IMR-90 (cell line): ENCODE measurements around the gene CCNJL. TPM values are rescaled to one million over a fixed set of nuclear protein-coding genes. Genes with fewer than 3 reads are reported as not detected.

Experiments
- ATAC-seq: fragments of 200-7000 bp; cut with Tn5 transposase; 2 replicates; pipeline ENCODE4 v1.9.1; 2020; ENCODE audit warnings: low read depth, mild to moderate bottlenecking, moderate library complexity
- BruUV-seq: library from RNA; stranded (reverse); fragments of 400-500 nt; replicated peaks from 2 replicates; lab custom pipeline; 2021; lab: Mats Ljungman, UMichigan
- CTCF ChIA-PET: fragments of 300-600 bp; formaldehyde crosslinking; extraction: SDS; loops from one replicate; lab custom pipeline; 2021; ENCODE audit warnings: antibody characterized with exemption; lab: Yijun Ruan, JAX
- POLR2A ChIA-PET: fragments of 300-600 bp; sonication (Branson Sonifier 250); formaldehyde crosslinking; loops from one replicate; lab custom pipeline; 2022; ENCODE audit warnings: antibody characterized with exemption; ENCODE audit not compliant: unreplicated experiment; lab: Charles Lee
- DNase-seq: peaks from one replicate; pipeline ENCODE4 v3.0.0; 2013
- H2AFZ ChIP-seq: replicated peaks from 2 replicates; pipeline ENCODE3; 2013; ENCODE audit warnings: low read length, mild to moderate bottlenecking; ENCODE audit not compliant: poor library complexity
- H2AK5ac ChIP-seq: 2 replicates; pipeline ENCODE4 v1.6.1; 2013; ENCODE audit warnings: low read depth, low read length, inconsistent platforms
- H2AK9ac ChIP-seq: replicated peaks from 2 replicates; pipeline ENCODE3; 2013; ENCODE audit warnings: mild to moderate bottlenecking, low read depth, low read length, moderate library complexity; ENCODE audit not compliant: poor library complexity
- H2BK120ac ChIP-seq: 2 replicates; pipeline ENCODE4 v1.6.1; 2013; ENCODE audit warnings: low read depth, low read length, inconsistent platforms
- H2BK15ac ChIP-seq: 3 replicates; pipeline ENCODE4 v1.6.1; 2013; ENCODE audit warnings: low read depth, low read length, inconsistent platforms
- H2BK20ac ChIP-seq: 2 replicates; pipeline ENCODE4 v1.6.1; 2013; ENCODE audit warnings: low read depth, mild to moderate bottlenecking, inconsistent platforms, low read length, moderate library complexity
- H2BK5ac ChIP-seq: 2 replicates; pipeline ENCODE4 v1.6.1; 2013; ENCODE audit warnings: mild to moderate bottlenecking, low read depth, low read length, inconsistent platforms; ENCODE audit not compliant: poor library complexity, severe bottlenecking
- H3K14ac ChIP-seq: replicated peaks from 2 replicates; pipeline ENCODE4 v1.6.1; 2013; ENCODE audit warnings: low read depth, low read length, inconsistent platforms
- H3K18ac ChIP-seq: 2 replicates; pipeline ENCODE4 v1.6.1; 2013; ENCODE audit warnings: low read depth, low read length, control low read depth
- H3K23ac ChIP-seq: 2 replicates; pipeline ENCODE4 v1.6.1; 2013; ENCODE audit warnings: low read depth, low read length, inconsistent platforms
- H3K27ac ChIP-seq: 2 replicates; pipeline ENCODE4 v1.5.1; 2013; ENCODE audit warnings: mild to moderate bottlenecking, control low read depth, low read length; ENCODE audit not compliant: insufficient read depth
- H3K27me3 ChIP-seq: 2 replicates; pipeline ENCODE4 v1.6.1; 2013; ENCODE audit warnings: low read length; ENCODE audit not compliant: control insufficient read depth, insufficient read depth
- H3K36me3 ChIP-seq: 2 replicates; pipeline ENCODE4 v1.6.1; 2013; ENCODE audit warnings: low read length, mixed read lengths; ENCODE audit not compliant: control insufficient read depth, insufficient read depth
- H3K4ac ChIP-seq: 2 replicates; pipeline ENCODE4 v1.6.1; 2013; ENCODE audit warnings: low read depth, low read length, inconsistent platforms
- H3K4me1 ChIP-seq: 2 replicates; pipeline ENCODE4 v1.6.1; 2013; ENCODE audit warnings: low read length, mixed read lengths; ENCODE audit not compliant: control insufficient read depth, insufficient read depth
- H3K4me2 ChIP-seq: 2 replicates; pipeline ENCODE4 v1.6.1; 2013; ENCODE audit warnings: low read depth, mild to moderate bottlenecking, control low read depth, low read length, moderate library complexity
- H3K4me3 ChIP-seq: 2 replicates; pipeline ENCODE4 v1.5.1; 2013; ENCODE audit warnings: low read depth, mild to moderate bottlenecking, control low read depth, low read length, moderate library complexity; ENCODE audit not compliant: insufficient read depth
- H3K56ac ChIP-seq: 2 replicates; pipeline ENCODE4 v1.6.1; 2013; ENCODE audit warnings: low read length, inconsistent platforms; ENCODE audit not compliant: insufficient read depth; ENCODE audit errors: extremely low read depth
- H3K79me1 ChIP-seq, 2 experiments: 2 replicates each; pipeline ENCODE4 v1.6.1; 2013; ENCODE audit warnings: low read length in 2 of 2, inconsistent platforms in 1 of 2, low read depth in 1 of 2
- H3K9ac ChIP-seq: 2 replicates; pipeline ENCODE4 v1.6.1; 2013; ENCODE audit warnings: low read depth, low read length, control low read depth
- H3K9me1 ChIP-seq: 2 replicates; pipeline ENCODE4 v1.6.1; 2013; ENCODE audit warnings: low read length, inconsistent platforms; ENCODE audit not compliant: insufficient read depth
- H3K9me3 ChIP-seq: 2 replicates; pipeline ENCODE4 v1.6.1; 2013; ENCODE audit warnings: low read length; ENCODE audit not compliant: control insufficient read depth, insufficient read depth
- H4K20me1 ChIP-seq: 2 replicates; pipeline ENCODE4 v1.6.1; 2013; ENCODE audit warnings: low read length, inconsistent platforms; ENCODE audit not compliant: insufficient read depth
- H4K5ac ChIP-seq: 2 replicates; pipeline ENCODE4 v1.6.1; 2013; ENCODE audit warnings: mild to moderate bottlenecking, low read depth, low read length, control low read depth
- H4K8ac ChIP-seq, 2 experiments: 2 replicates each; pipeline ENCODE4 v1.6.1; 2013; ENCODE audit warnings: low read depth in 2 of 2, low read length in 2 of 2, control low read depth in 1 of 2, inconsistent platforms in 1 of 2
- H4K91ac ChIP-seq: 2 replicates; pipeline ENCODE4 v1.6.1; 2013; ENCODE audit warnings: low read depth, low read length, inconsistent platforms; ENCODE audit not compliant: insufficient read depth
- BHLHE40 ChIP-seq: fragments of 150-350 bp; IDR thresholded peaks from 2 replicates; pipeline ENCODE4 v1.6.1; 2016; ENCODE audit warnings: mild to moderate bottlenecking, low read depth, low read length
- ELK1 ChIP-seq: fragments of 150-350 bp; IDR thresholded peaks from 2 replicates; pipeline ENCODE4 v1.6.1; 2016; ENCODE audit warnings: low read depth, mild to moderate bottlenecking, low read length, moderate library complexity, borderline replicate concordance
- POLR2A ChIP-seq: IDR thresholded peaks from 2 replicates; pipeline ENCODE4 v1.6.1; 2012; ENCODE audit warnings: mild to moderate bottlenecking, low read depth, low read length
- SMC3 ChIP-seq: fragments of 150-350 bp; IDR thresholded peaks from 2 replicates; pipeline ENCODE4 v1.6.1; 2016; ENCODE audit warnings: low read depth, mild to moderate bottlenecking, antibody characterized with exemption, low read length, moderate library complexity
- WGBS, 2 experiments: methylation state at CpG; one replicate each; pipeline versions ENCODE4 v1.1.5 to v1.1.7; 2013; ENCODE audit warnings: missing lambda C conversion rate in 2 of 2; ENCODE audit not compliant: insufficient read length in 1 of 2; ENCODE audit errors: extremely low coverage in 2 of 2; 5-methylcytosine and 5-hydroxymethylcytosine counted together
- dilution Hi-C: fragments of 300-500 bp; cut with HindIII; formaldehyde crosslinking; loops from one replicate; pipeline ENCODE4 v1.14.3; 2018; ENCODE audit warnings: low sequenced_read_pairs; ENCODE audit not compliant: unreplicated experiment
- in situ Hi-C: fragments of 300-500 bp; cut with MboI; formaldehyde crosslinking; loops from 3 replicates; pipeline ENCODE4 v1.14.3; 2019; ENCODE audit warnings: low sequenced_read_pairs, inconsistent platforms, mixed read lengths
- intact Hi-C: fragments of 100-400 bp; cut with micrococcal nuclease; formaldehyde crosslinking; loops from 2 replicates; pipeline ENCODE4 v1.10.0; 2022
- polyA plus RNA-seq, 3 experiments: library from polyadenylated mRNA; depleted of rRNA; stranded (reverse); fragments of >200 nt; gene quantifications; 2 replicates each; pipeline ENCODE4 v1.2.3, GENCODE V29; 2012; ENCODE audit warnings: low replicate concordance in 1 of 3
- total RNA-seq: library from RNA; depleted of rRNA; stranded (reverse); fragments of >200 nt; gene quantifications from 2 replicates; pipeline ENCODE4 v1.2.3, GENCODE V29; 2012

Gene CCNJL
- total and polyA plus RNA-seq, 2 of the 4 experiments (the other 2 are of a cell fraction) = 2.0 to 3.8 TPM

DNA sequence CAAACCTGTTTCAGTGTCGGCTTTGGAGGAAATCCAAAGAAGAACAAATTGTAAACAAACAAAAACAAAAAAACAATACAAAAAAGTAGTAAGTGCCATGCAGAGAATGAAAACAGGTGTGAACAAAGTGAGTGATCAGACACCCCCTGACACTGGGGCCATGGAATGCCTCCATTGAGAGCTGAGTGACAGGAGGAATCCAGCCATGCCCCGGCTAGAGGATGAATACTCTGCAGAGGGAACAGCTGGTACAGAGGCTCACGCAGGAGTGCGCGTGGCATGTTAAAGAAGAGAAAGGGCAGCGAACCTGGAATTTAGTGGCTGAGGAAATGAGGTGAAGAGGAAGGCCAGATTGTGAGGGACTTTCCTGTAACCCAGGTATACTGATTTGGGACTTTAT lies 15.5 kb upstream of the CCNJL start:
- Histone ChIP-seq H3K4me3 (no peak overlapping the region), H3K4me2 (no peak overlapping the region), H3K9me3 (no peaks in the 10 kb centered on the region), H3K14ac (no peak overlapping the region), H3K79me1 (no peaks in the 10 kb centered on the region), H3K23ac (no peak overlapping the region), H3K36me3 (no peaks in the 10 kb centered on the region), H3K27ac (no peak overlapping the region), H3K18ac (no peak overlapping the region), H4K8ac (no peak overlapping the region), H3K9me1 (no peaks in the 10 kb centered on the region; the same call in 1 of the 2 replicates), H2BK15ac (no peak overlapping the region), H2BK5ac (no peak overlapping the region), H4K20me1 (no peaks in the 10 kb centered on the region), H3K27me3 (peaks cover 20% of the 10 kb centered on the region), H2AK9ac (no peak overlapping the region), H3K9ac (no peak overlapping the region), H3K56ac (no peak overlapping the region), H3K4ac (no peak overlapping the region), H4K91ac (no peak overlapping the region), H2AFZ (no peak overlapping the region), H2AK5ac (no peak overlapping the region), H2BK120ac (no peak overlapping the region), H3K4me1 (no peaks in the 10 kb centered on the region), H2BK20ac (no peak overlapping the region), H4K5ac (no peak overlapping the region)
- WGBS, 2 experiments = 46% methylated on average over 2 of the region's 6 CpGs; no CpG with 5 or more reads in 1 of the 2 experiments
- TF ChIP-seq ELK1 = no peak
- no peak for TF ChIP-seq POLR2A
- no peak for TF ChIP-seq BHLHE40
- TF ChIP-seq SMC3 = no peak
- no peak for DNase-seq
- no TSS peak for BruUV-seq
- in situ Hi-C loops (loop anchor here (25.0 kb wide), 1 partner anchor 891 kb away; no protein-coding TSS in a partner anchor), intact Hi-C loops (no loop called here), dilution Hi-C loops (no loop called here)
- ChIA-PET CTCF (no interaction called here), POLR2A (no interaction called here)
- ATAC-seq = no peak
